Activated CD4-positive, alpha-beta memory T cell treated with anti-CD3 and anti-CD28 coated beads, Interleukin-2, amount 10 ng/mL, durations not matched to agents 7 days and 5 days (primary cell): ENCODE results near the gene SLAIN2. TPM values are rescaled to one million over a fixed set of nuclear protein-coding genes. Genes with fewer than 3 reads are reported as not detected.
"Not testable (repeated sequence)": the region's sequence is repeated elsewhere in the genome, so short reads cannot be mapped to it uniquely, and the experiment has no call there.

Source experiments
- CTCF ChIA-PET: fragments of 350-600 bp; sonication (Branson Sonifier 250); formaldehyde crosslinking; loops from one replicate; lab custom pipeline; 2021; ENCODE audit warnings: antibody characterized with exemption, inconsistent platforms; lab: Charles Lee
- POLR2A ChIA-PET: fragments of 350-600 bp; sonication (Branson Sonifier 250); formaldehyde crosslinking; loops from one replicate; lab custom pipeline; 2021; ENCODE audit warnings: antibody characterized with exemption; lab: Charles Lee
- DNase-seq: peaks from one replicate; pipeline ENCODE4 v3.0.0-alpha.2; 2020
- H3K27ac Mint-ChIP-seq: one replicate; pipeline ENCODE4 v1.8.0; 2021; ENCODE audit warnings: mild to moderate bottlenecking, mixed read lengths
- H3K27me3 Mint-ChIP-seq: one replicate; pipeline ENCODE4 v1.8.0; 2021; ENCODE audit warnings: mixed read lengths
- H3K36me3 Mint-ChIP-seq: one replicate; pipeline ENCODE4 v1.8.0; 2021; ENCODE audit warnings: low read depth, mixed read lengths
- H3K4me1 Mint-ChIP-seq: one replicate; pipeline ENCODE4 v1.8.0; 2021; ENCODE audit warnings: mixed read lengths
- H3K4me3 Mint-ChIP-seq: one replicate; pipeline ENCODE4 v1.8.0; 2021; ENCODE audit warnings: mild to moderate bottlenecking, mixed read lengths
- H3K9me3 Mint-ChIP-seq: one replicate; pipeline ENCODE4 v1.8.0; 2021; ENCODE audit warnings: mixed read lengths
- total RNA-seq, 2 experiments: library from RNA; stranded (reverse); gene quantifications; one replicate each; pipeline ENCODE4 v1.2.3, GENCODE V29; 2021

SLAIN2 gene
- total RNA-seq, 2 experiments from 2014 or later: 62.4 to 66.2 TPM

DNA sequence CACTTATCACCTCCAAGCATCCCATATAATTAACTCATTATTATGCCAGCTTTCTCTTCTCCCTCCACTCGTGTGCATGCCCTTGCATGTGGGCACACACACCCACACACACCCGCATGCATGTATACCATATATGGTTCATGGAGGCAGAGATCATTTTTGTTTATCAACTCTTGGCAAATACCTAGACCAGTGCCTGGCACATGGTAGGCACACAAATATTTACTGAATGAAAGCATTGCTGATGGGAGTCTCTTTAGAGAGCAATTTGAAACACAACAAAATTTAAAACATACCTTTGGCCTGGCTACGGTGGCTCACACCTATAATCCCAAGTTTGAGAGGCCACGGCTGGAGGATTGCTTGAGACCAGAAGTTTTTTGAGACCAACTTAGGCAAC, 90.7 kb downstream of the SLAIN2 start:
- no peak overlapping the region for H3K27ac Mint-ChIP-seq
- no peak overlapping the region for H3K4me3 Mint-ChIP-seq
- H3K9me3 Mint-ChIP-seq: no peaks in the 10 kb centered on the region
- no peak for DNase-seq
- H3K4me1 Mint-ChIP-seq: peaks cover 30% of the 10 kb centered on the region
- peaks cover 8% of the 10 kb centered on the region for H3K36me3 Mint-ChIP-seq
- no peaks in the 10 kb centered on the region for H3K27me3 Mint-ChIP-seq
- CTCF ChIA-PET: no interaction called here
- POLR2A ChIA-PET: no interaction called here

DNA sequence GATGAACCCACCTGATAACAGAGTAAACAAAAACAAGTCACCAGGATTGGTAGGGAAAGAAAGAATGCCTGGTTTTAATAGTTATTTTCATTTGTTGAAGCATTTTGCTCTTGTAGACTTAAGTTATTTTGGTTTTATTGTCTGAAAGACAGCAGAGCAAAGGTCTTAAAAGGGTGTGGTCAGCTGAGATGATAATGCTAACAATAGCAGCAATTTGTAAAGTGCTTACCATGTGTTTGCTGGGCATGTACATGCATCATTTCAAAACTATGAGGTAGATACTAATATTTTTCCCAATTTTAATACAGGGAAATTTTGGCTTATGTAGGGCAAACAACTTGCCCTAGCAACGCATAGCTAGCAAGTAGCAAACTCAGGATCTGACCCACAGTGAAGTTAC, 95.0 kb downstream of the SLAIN2 start:
- no peak for DNase-seq
- Mint-ChIP-seq H3K4me3 (no peak overlapping the region), H3K27me3 (peaks cover 9% of the 10 kb centered on the region), H3K4me1 (peaks cover 8% of the 10 kb centered on the region), H3K36me3 (no peaks in the 10 kb centered on the region), H3K27ac (no peak overlapping the region), H3K9me3 (no peaks in the 10 kb centered on the region)
- POLR2A ChIA-PET: interaction anchor here (1.2 kb wide), 1 partner anchor 9 kb away, joined by 3 read pairs; no protein-coding TSS in a partner anchor
- CTCF ChIA-PET: interaction anchor here (0.9 kb wide), 1 partner anchor 16 kb away, joined by 3 read pairs; no protein-coding TSS in a partner anchor

DNA sequence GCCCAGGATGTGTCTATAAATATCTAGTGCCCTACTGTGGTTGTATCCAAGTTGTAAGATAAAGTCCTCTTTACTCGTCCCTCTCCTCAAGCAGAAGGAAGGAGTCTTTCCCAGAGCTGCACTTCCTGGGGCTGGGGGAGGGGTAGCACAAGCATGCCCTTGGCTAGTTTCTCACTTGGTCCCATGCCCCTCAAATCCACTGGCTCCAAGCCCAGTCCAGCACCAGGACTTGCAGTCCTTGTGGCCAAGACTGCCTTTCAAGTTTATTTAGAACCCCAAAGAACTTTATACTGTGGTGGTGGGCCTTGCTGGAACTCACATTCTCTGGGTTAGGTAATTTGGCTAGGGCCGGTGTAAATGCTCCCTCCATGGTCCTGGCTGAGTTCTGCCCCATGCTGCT, 98.7 kb downstream of the SLAIN2 start:
- Mint-ChIP-seq H3K27me3 (peaks cover 11% of the 10 kb centered on the region), H3K9me3 (no peaks in the 10 kb centered on the region), H3K4me1 (no peaks in the 10 kb centered on the region), H3K36me3 (no peaks in the 10 kb centered on the region), H3K4me3 (no peak overlapping the region), H3K27ac (no peak overlapping the region)
- no peak for DNase-seq
- POLR2A ChIA-PET: no interaction called here
- CTCF ChIA-PET: no interaction called here

DNA sequence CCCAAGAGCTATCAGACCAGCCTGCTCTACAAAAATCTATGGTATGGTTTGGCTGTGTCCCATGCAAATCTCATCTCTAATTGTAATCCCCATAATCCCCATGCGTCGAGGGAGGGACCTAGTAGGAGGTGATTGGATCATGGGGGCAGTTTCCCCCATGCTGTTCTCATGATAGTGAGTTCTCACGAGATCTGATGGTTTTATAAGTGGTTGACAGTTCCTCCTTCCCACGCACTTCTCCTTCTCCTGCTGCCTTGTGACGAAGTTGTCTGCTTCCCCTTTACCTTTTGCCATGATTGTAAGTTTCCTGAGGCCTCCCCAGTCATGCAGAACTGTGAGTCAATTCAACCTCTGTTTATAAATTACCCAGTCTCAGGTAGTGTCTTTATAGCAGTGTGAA, 99.6 kb downstream of the SLAIN2 start:
- H3K4me1 Mint-ChIP-seq, H3K4me3 Mint-ChIP-seq, H3K27ac Mint-ChIP-seq, POLR2A ChIA-PET, H3K36me3 Mint-ChIP-seq, DNase-seq, H3K9me3 Mint-ChIP-seq: not testable (repeated sequence)
- CTCF ChIA-PET: interaction anchor here (0.6 to 1.4 kb wide), 3 partner anchors 10 to 105 kb away, joined by 3 to 6 read pairs (median 4); no protein-coding TSS in a partner anchor
- H3K27me3 Mint-ChIP-seq: peaks cover 11% of the 10 kb centered on the region

DNA sequence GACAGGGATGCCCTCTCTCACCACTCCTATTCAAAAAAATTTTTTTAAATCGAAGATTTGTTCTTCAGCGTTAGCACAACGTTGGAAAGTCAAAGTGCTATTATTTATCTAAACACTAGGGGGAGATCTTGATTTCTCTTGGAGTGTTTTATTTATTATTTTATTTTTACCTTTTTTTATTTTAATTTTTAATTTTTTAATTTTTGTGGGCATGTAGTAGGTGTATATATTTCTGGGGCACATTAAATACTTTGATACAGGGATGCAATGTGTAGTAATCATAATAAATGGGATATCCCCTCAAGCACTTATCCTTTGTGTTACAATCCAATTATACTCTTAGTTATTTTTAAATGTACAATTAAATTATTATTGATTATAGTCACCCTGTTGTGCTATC, 104.4 kb downstream of the SLAIN2 start:
- H3K9me3 Mint-ChIP-seq: no peaks in the 10 kb centered on the region
- H3K4me1 Mint-ChIP-seq: no peaks in the 10 kb centered on the region
- H3K27me3 Mint-ChIP-seq: peaks cover 3% of the 10 kb centered on the region
- no peak for DNase-seq
- no peaks in the 10 kb centered on the region for H3K36me3 Mint-ChIP-seq
- ChIA-PET POLR2A (no interaction called here), CTCF (interaction anchor here (0.7 to 3.6 kb wide), 3 partner anchors 60 to 499 kb away, joined by 3 to 15 read pairs (median 4); no protein-coding TSS in a partner anchor)
- H3K4me3 Mint-ChIP-seq: no peak overlapping the region
- H3K27ac Mint-ChIP-seq: no peak overlapping the region

DNA sequence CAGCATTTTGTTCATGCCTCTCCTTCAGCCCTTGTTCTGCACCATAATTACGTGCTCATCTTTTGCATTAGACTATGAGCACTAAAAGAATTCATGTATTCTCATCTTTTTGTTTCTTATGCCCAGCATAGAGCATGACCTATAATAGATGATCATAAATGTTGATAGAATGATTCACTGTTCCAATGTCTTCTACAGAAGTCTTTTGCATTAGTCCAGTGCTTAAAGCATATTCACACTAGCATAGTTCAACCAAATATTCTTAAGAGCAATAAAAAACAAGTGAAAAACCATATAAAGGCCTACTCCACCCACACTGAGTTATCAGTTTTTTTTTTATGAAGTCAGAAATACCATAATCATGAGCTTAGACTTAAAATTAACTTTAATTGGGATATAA, 105.3 kb downstream of the SLAIN2 start:
- no peak for DNase-seq
- Mint-ChIP-seq H3K27ac (no peak overlapping the region), H3K4me1 (no peaks in the 10 kb centered on the region), H3K36me3 (no peaks in the 10 kb centered on the region), H3K27me3 (peaks cover 3% of the 10 kb centered on the region), H3K9me3 (no peaks in the 10 kb centered on the region), H3K4me3 (no peak overlapping the region)
- ChIA-PET POLR2A (no interaction called here), CTCF (interaction anchor here (0.6 to 3.6 kb wide), 4 partner anchors 59 to 498 kb away, joined by 3 to 15 read pairs (median 5); no protein-coding TSS in a partner anchor)

DNA sequence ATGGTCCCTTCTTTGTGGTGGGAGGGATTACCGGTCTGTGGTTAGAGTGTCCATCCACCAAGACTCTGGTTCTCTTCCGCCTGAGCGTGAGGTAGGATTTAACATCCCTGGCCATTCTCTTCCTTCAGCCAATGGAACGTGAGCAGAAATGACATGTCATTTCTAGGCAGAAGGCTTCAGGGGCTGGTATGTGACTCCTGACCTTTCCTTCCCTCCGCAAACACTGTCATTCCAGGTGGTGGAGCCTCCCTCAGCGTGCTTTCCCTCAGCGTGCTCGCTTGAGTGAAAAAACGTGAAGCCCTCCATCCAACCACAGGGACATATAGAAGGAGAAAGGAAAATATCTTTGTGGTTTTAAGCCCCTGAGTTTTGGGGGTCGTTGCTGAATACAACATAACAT, 107.8 kb downstream of the SLAIN2 start:
- CTCF ChIA-PET: no interaction called here

DNA sequence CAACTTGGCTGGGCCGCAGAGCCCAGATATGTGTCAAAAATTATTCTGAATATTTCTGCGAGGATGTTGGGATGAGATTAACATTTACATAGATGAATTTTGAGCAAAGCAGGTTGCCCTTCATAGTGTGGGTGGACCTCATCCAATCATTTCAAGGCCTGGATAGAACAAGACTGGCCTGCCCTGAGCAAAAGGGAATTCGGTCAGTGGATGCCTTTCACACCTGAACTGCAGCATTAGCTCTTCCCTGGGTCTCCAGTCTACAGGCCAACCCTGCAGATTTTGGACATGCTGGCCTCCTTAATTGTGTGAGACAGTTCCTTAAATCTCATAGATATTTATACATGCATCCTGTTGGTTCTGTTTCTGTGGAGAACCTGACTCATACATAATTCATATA, 109.4 kb downstream of the SLAIN2 start:
- H3K36me3 Mint-ChIP-seq: no peaks in the 10 kb centered on the region
- H3K9me3 Mint-ChIP-seq: no peaks in the 10 kb centered on the region
- no peak overlapping the region for H3K4me3 Mint-ChIP-seq
- ChIA-PET POLR2A (no interaction called here), CTCF (interaction anchor here (0.7 kb wide), 1 partner anchor 9 kb away, joined by 3 read pairs; no protein-coding TSS in a partner anchor)
- no peaks in the 10 kb centered on the region for H3K4me1 Mint-ChIP-seq
- H3K27me3 Mint-ChIP-seq: peaks cover 4% of the 10 kb centered on the region
- no peak overlapping the region for H3K27ac Mint-ChIP-seq
- DNase-seq: no peak

More for the DNA sequence above, 107.8 kb downstream of the SLAIN2 start:
- no peaks in the 10 kb centered on the region for H3K9me3 Mint-ChIP-seq
- H3K27ac Mint-ChIP-seq: no peak overlapping the region
- peaks cover 1% of the 10 kb centered on the region for H3K27me3 Mint-ChIP-seq
- POLR2A ChIA-PET: no interaction called here
- DNase-seq: no peak
- H3K4me1 Mint-ChIP-seq: no peaks in the 10 kb centered on the region
- H3K4me3 Mint-ChIP-seq: no peak overlapping the region
- no peaks in the 10 kb centered on the region for H3K36me3 Mint-ChIP-seq

DNA sequence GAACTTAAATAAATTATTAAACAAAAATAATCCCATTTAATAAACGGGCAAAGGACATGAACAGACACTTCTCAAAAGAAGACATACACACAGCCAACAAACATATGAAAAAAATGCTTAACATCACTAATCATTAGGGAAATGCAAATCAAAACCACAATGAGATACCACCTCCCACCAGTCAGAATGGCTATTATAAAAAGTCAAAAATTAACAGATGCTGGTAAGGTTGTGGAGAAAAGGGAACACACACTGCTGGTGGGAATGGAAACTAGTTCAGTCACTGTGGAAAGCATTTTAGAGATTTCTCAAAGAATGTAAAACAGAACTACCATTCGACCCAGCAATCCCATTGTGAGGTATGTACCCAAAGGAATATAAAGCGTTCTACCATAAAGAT, 110.3 kb downstream of the SLAIN2 start:
- CTCF ChIA-PET, H3K27me3 Mint-ChIP-seq, H3K9me3 Mint-ChIP-seq, DNase-seq, H3K36me3 Mint-ChIP-seq, POLR2A ChIA-PET, H3K4me3 Mint-ChIP-seq, H3K27ac Mint-ChIP-seq, H3K4me1 Mint-ChIP-seq: not testable (repeated sequence)

DNA sequence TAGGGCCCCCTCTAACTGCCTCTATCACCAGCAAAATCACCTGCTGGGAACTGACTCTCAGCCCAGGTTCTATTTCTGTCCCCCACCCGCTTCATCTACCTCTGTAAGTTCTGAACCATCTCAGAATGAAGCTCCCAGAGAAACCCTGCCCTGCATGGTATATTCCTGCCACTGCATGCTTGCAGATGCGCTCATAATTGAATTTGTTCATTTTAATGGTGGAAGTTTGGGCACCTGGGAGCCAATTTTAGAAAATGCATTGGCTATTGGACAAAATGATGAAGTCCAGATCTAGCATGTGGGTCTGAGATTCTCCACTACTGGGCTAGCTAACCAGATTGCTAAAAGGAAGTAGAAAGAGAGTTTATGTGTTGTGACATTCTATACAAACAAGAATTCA, 113.3 kb downstream of the SLAIN2 start:
- Mint-ChIP-seq H3K9me3 (no peaks in the 10 kb centered on the region), H3K27ac (no peak overlapping the region), H3K4me1 (no peaks in the 10 kb centered on the region), H3K27me3 (peaks cover 14% of the 10 kb centered on the region), H3K4me3 (no peak overlapping the region), H3K36me3 (no peaks in the 10 kb centered on the region)
- ChIA-PET POLR2A (no interaction called here), CTCF (no interaction called here)
- DNase-seq: no peak

DNA sequence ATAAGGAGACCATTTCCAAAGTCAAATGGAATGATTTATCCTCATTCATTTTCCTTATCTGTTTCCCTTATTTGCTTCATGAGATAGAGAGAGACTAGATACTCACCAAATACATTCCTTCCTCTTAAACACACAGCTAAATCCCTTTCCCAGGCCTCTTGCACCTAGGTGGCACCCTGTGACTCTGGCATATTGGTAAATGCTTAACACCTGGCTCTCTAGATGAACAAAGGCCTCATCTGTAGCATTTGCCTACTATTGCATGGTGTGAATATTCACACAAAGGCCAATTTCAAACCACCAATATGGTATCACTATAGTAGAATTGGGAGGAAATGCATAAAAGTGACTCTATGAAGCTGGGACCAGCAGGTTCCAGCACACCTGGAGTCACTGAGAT, 119.7 kb downstream of the SLAIN2 start:
- ChIA-PET CTCF (no interaction called here), POLR2A (no interaction called here)
- Mint-ChIP-seq H3K36me3 (no peaks in the 10 kb centered on the region), H3K4me3 (no peak overlapping the region), H3K27me3 (peaks cover 10% of the 10 kb centered on the region), H3K27ac (no peak overlapping the region), H3K9me3 (no peaks in the 10 kb centered on the region), H3K4me1 (no peaks in the 10 kb centered on the region)
- DNase-seq: no peak

DNA sequence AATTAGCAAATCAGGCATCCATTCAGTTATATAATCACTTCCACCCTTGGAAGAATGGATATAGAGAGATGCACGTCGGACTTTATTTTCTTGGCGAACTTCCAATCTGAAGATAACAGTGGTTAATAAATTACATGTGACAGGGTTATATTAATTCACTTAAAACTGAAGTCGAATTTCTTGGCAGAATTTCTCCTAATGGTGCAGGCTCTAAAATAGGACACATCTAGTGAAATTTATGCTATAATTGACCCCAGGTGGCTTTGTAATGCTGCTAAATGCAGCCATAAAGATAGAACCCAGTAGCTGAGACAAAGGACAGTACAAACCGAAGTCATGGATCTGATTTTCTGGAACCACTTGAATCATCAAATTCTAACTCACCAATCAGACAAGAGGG, 121.0 kb downstream of the SLAIN2 start:
- CTCF ChIA-PET: no interaction called here
- no peak for DNase-seq
- H3K27me3 Mint-ChIP-seq: peaks cover 8% of the 10 kb centered on the region
- H3K27ac Mint-ChIP-seq: no peak overlapping the region
- H3K4me1 Mint-ChIP-seq: no peaks in the 10 kb centered on the region
- H3K4me3 Mint-ChIP-seq: no peak overlapping the region
- H3K36me3 Mint-ChIP-seq: no peaks in the 10 kb centered on the region
- POLR2A ChIA-PET: no interaction called here
- H3K9me3 Mint-ChIP-seq: no peaks in the 10 kb centered on the region

DNA sequence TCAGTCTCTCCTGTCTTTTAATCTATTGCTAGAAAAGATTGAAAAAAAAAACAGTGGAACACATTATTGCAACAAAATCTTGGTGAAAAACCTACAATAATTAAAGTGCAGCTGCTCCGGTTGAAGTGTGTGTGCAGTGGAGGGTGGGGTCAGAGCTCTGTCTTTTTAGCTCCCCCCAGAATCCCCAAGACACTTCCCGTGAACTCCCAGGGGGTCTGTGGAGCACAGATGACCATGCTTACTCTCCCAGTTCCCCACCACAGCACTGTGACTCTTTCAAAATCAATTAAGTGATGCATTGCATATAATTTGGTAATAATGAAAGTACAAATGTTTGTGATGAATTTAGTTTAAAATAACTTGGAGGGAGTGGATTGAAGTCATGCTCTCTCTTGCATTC, 126.1 kb downstream of the SLAIN2 start:
- Mint-ChIP-seq H3K4me3 (no peak overlapping the region), H3K27ac (no peak overlapping the region), H3K4me1 (no peaks in the 10 kb centered on the region), H3K9me3 (no peaks in the 10 kb centered on the region), H3K36me3 (no peaks in the 10 kb centered on the region), H3K27me3 (peaks cover 8% of the 10 kb centered on the region)
- ChIA-PET CTCF (no interaction called here), POLR2A (no interaction called here)
- no peak for DNase-seq

DNA sequence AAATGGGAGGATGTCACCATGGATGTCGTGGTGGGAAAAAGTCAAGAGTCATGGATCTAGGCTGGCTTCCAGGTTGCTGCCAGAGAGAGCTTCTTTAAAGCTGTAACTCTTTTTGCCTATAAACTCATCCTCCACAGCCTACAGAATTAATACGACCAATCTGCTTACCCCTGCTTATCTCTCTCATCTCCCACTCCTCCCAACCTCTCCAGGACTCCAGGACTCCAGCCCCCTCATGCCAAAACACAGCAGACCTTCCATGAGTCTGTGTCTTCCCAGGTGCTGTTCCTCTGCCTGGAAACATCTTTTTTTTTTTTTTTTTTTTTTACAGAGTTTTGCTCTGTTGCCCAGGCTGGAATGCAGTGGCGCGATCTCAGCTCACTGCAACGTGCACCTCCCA, 126.6 kb downstream of the SLAIN2 start:
- H3K36me3 Mint-ChIP-seq: no peaks in the 10 kb centered on the region
- no peak for DNase-seq
- H3K9me3 Mint-ChIP-seq: no peaks in the 10 kb centered on the region
- peaks cover 8% of the 10 kb centered on the region for H3K27me3 Mint-ChIP-seq
- POLR2A ChIA-PET: no interaction called here
- no peak overlapping the region for H3K4me3 Mint-ChIP-seq
- no peak overlapping the region for H3K27ac Mint-ChIP-seq
- CTCF ChIA-PET: no interaction called here
- no peaks in the 10 kb centered on the region for H3K4me1 Mint-ChIP-seq
